K562 treated with DMSO at 1 percent for 24 hours (cell line): ENCODE measurements around the gene PGBD4. TPM values are rescaled to one million over a fixed set of nuclear protein-coding genes. Genes with fewer than 3 reads are reported as not detected.

ENCODE experiments used
- total RNA-seq: library from RNA; unstranded; fragments of 300-600 nt; gene quantifications from 2 replicates; pipeline ENCODE4 v1.2.3, GENCODE V29; 2022; ENCODE audit warnings: low read depth; ENCODE audit not compliant: insufficient read depth

PGBD4 gene
- total RNA-seq, result 0.97 and 1.0 TPM in 2 replicates

DNA sequence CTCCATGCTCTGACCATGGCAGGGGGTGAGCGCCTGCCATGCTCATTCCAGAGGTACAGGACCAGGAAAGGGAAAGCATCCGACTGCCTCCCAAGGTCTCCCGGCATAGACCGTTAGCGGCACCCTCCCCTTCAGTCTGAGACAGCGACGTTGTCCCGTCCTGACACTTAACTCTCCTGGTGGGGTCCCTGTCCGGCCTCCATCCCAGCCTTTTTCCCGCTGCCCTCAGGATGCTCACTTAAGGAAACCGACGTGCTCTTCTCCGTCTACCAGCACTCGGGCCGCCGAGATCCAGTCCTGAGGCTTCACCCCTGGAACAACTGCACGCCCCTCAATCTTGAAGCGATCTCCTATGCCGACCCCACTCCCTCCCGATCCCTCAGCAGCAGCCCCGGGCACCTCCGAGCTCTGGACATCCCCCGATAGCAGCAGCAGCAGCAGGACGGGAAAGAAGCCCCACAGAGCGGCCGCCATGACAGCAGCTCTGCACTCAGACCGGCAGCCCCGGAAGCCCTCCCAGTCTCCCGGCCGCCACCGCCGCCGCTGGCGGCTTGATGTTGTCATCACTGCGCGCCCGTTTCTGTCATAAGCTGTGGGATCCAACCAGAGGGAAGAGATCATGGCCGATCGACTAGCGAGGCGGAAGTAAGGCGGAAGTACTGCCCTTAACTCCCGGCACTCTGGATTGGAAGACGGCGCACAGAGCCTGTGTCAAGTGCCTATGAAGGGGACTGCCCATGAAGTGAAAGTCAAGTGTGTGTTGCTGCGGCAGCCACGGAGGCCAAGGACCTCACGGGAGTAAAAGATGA lies at the start of gene PGBD4, which contains the start of gene EMC7:
PGBD4 (plus strand) TSS at position 718 of the 809 bp plus-strand sequence. CDS start 449 bp downstream, outside the sequence.
EMC7 (minus strand) TSS at position 497 of the 809 bp plus-strand sequence; CDS start at position 474, 23 bp downstream.

Other genes starting within 250 kb of the PGBD4 start
- 0.20 TPM in 1 of 2 replicates, not detected in the other for gene CHRM5, start 133.6 kb upstream of the PGBD4 start, total RNA-seq
- gene AVEN, start 62.9 kb upstream of the PGBD4 start, total RNA-seq, result 4.2 and 4.9 TPM in 2 replicates
- 77.6 and 84.2 TPM in 2 replicates for gene EMC7, start 221 bp upstream of the PGBD4 start, total RNA-seq
- 15.9 and 16.7 TPM in 2 replicates for gene KATNBL1, start 108.0 kb downstream of the PGBD4 start, total RNA-seq
- gene EMC4, start 122.9 kb downstream of the PGBD4 start, total RNA-seq, result 102 and 104 TPM in 2 replicates
- 8.3 and 9.9 TPM in 2 replicates for gene SLC12A6, start 235.7 kb downstream of the PGBD4 start, total RNA-seq
- 250 and 274 TPM in 2 replicates for gene NOP10, start 241.1 kb downstream of the PGBD4 start, total RNA-seq
- gene NUTM1, start 241.2 kb downstream of the PGBD4 start, total RNA-seq, result not detected in 2 replicates